WTC11 (cell line): Measurements from ENCODE around the gene MEIS1. TPM values are rescaled to one million over a fixed set of nuclear protein-coding genes. Genes with fewer than 3 reads are reported as not detected.

ENCODE experiments used
- ATAC-seq: fragments of 200-7000 bp; cut with Tn5 transposase; 2 replicates; pipeline ENCODE4 v1.10.0; 2021; ENCODE audit warnings: mild to moderate bottlenecking, moderate library complexity
- CTCF ChIA-PET: fragments of 300-600 bp; sonication (Branson Sonifier 250); formaldehyde crosslinking; loops from one replicate; lab custom pipeline; 2021; ENCODE audit warnings: antibody characterized with exemption; lab: Charles Lee
- POLR2A ChIA-PET: fragments of 350-600 bp; sonication (Branson Sonifier 250); formaldehyde crosslinking; loops from one replicate; lab custom pipeline; 2021; ENCODE audit warnings: antibody characterized with exemption; lab: Charles Lee
- DNase-seq: peaks from one replicate; pipeline ENCODE4 v3.0.0; 2021; ENCODE audit warnings: low spot score
- H3K27ac Mint-ChIP-seq: 2 replicates; pipeline ENCODE4 v1.8.0; 2021; ENCODE audit warnings: mixed read lengths
- H3K27me3 Mint-ChIP-seq: 2 replicates; pipeline ENCODE4 v1.8.0; 2021; ENCODE audit warnings: low read depth, mild to moderate bottlenecking, moderate library complexity, mixed read lengths
- H3K36me3 Mint-ChIP-seq: 2 replicates; pipeline ENCODE4 v1.8.0; 2021; ENCODE audit warnings: mixed read lengths
- H3K4me1 Mint-ChIP-seq: 2 replicates; pipeline ENCODE4 v1.8.0; 2022; ENCODE audit warnings: mixed read lengths
- H3K4me3 Mint-ChIP-seq: 2 replicates; pipeline ENCODE4 v1.8.0; 2021; ENCODE audit warnings: mild to moderate bottlenecking, moderate library complexity, mixed read lengths
- H3K9me3 Mint-ChIP-seq: 2 replicates; pipeline ENCODE4 v1.8.0; 2021; ENCODE audit warnings: mixed read lengths
- CREB1 ChIP-seq: sonication (generic); formaldehyde crosslinking; IDR thresholded peaks from 2 replicates; pipeline ENCODE4 v1.8.0; 2023; ENCODE audit warnings: mild to moderate bottlenecking, missing genetic modification reagents
- ESRRA ChIP-seq: sonication (generic); formaldehyde crosslinking; IDR thresholded peaks from 2 replicates; pipeline ENCODE4 v1.8.1; 2022; ENCODE audit warnings: mild to moderate bottlenecking, missing genetic modification reagents, borderline replicate concordance
- GRHL2 ChIP-seq: fragments of 250-450 bp; sonication (Bioruptor Pico); IDR thresholded peaks from 2 replicates; pipeline ENCODE4 v1.8.0; 2022; ENCODE audit warnings: mild to moderate bottlenecking, moderate library complexity; ENCODE audit not compliant: insufficient replicate concordance, severe bottlenecking
- GTF2I ChIP-seq: fragments of 250-450 bp; sonication (Bioruptor Pico); conservative IDR thresholded peaks from 2 replicates; pipeline ENCODE4 v1.4.0; 2021; ENCODE audit warnings: mild to moderate bottlenecking
- JAZF1 ChIP-seq: fragments of 250-450 bp; sonication (Bioruptor Pico); IDR thresholded peaks from 2 replicates; pipeline ENCODE4 v1.9.0; 2021; ENCODE audit warnings: moderate library complexity, mild to moderate bottlenecking, inconsistent platforms
- KAT7 ChIP-seq: sonication (generic); formaldehyde crosslinking; IDR thresholded peaks from 2 replicates; pipeline ENCODE4 v1.8.1; 2023; ENCODE audit warnings: missing genetic modification reagents, mild to moderate bottlenecking, borderline replicate concordance
- NFATC4 ChIP-seq: fragments of 250-450 bp; sonication (Bioruptor Pico); IDR thresholded peaks from 2 replicates; pipeline ENCODE4 v1.9.0; 2021; ENCODE audit warnings: mild to moderate bottlenecking
- RORB ChIP-seq: fragments of 250-450 bp; sonication (Bioruptor Pico); IDR thresholded peaks from 2 replicates; pipeline ENCODE4 v1.9.0; 2021; ENCODE audit warnings: mild to moderate bottlenecking
- SMAD4 ChIP-seq: sonication (generic); formaldehyde crosslinking; IDR thresholded peaks from 2 replicates; pipeline ENCODE4 v1.8.0; 2022; ENCODE audit warnings: mild to moderate bottlenecking, missing genetic modification reagents
- TCF7 ChIP-seq: sonication (generic); formaldehyde crosslinking; IDR thresholded peaks from 2 replicates; pipeline ENCODE4 v1.8.0; 2022; ENCODE audit warnings: mild to moderate bottlenecking, low read depth, missing genetic modification reagents, moderate library complexity
- ZNF219 ChIP-seq: sonication (generic); formaldehyde crosslinking; IDR thresholded peaks from 2 replicates; pipeline ENCODE4 v1.8.0; 2023; ENCODE audit warnings: missing genetic modification reagents, mild to moderate bottlenecking, borderline replicate concordance
- total RNA-seq: library from RNA; stranded (reverse); gene quantifications from 3 replicates; pipeline ENCODE4 v1.2.3, GENCODE V29; 2021
- TF ChIP-seq, protein P1 (sequence below): sonication (generic); formaldehyde crosslinking; conservative IDR thresholded peaks from 2 replicates; pipeline ENCODE4 v1.8.1; 2023; ENCODE audit warnings: mild to moderate bottlenecking, low read depth, missing genetic modification reagents, moderate library complexity
- TF ChIP-seq, protein P2 (sequence below): sonication (generic); formaldehyde crosslinking; IDR thresholded peaks from 2 replicates; pipeline ENCODE4 v1.8.1; 2022; ENCODE audit warnings: low read depth, mild to moderate bottlenecking, moderate library complexity, missing genetic modification reagents, borderline replicate concordance
- TF ChIP-seq, protein P3 (sequence below): sonication (generic); formaldehyde crosslinking; IDR thresholded peaks from 2 replicates; pipeline ENCODE4 v1.8.0; 2022; ENCODE audit warnings: mild to moderate bottlenecking, missing genetic modification reagents
- TF ChIP-seq, protein P4 (sequence below): sonication (generic); formaldehyde crosslinking; IDR thresholded peaks from 2 replicates; pipeline ENCODE4 v1.8.1; 2023; ENCODE audit warnings: mild to moderate bottlenecking, missing genetic modification reagents
- TF ChIP-seq, protein P5 (sequence below): sonication (generic); formaldehyde crosslinking; IDR thresholded peaks from 2 replicates; pipeline ENCODE4 v1.8.1; 2022; ENCODE audit warnings: low read depth, missing genetic modification reagents, borderline replicate concordance
- TF ChIP-seq, protein P6 (sequence below): sonication (generic); formaldehyde crosslinking; IDR thresholded peaks from 2 replicates; pipeline ENCODE4 v1.8.1; 2023; ENCODE audit warnings: mild to moderate bottlenecking, missing genetic modification reagents, borderline replicate concordance

The MEIS1 gene
- total RNA-seq, 1 experiment from 2014 or later, result 0.48 TPM

DNA sequence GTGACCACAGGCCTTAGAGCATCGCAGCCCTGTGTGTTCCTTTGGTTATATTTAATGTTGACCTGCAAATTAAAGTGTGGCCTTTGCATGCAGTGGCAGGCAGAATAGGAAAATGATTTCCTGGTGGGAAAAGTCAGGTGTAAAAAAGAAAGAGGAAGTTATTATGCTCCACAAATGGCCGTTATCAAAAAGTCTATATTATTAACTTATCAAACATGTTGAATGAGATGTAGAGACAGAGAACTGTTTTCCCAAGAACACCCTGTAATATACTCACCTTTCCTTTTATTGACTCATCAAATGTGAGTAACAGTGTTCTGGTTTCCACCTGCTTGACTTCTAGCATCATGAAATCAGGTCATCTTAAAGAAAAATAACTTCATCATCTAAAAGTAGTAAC, 35.3 kb downstream of the MEIS1 start:
- no peak overlapping the region for H3K4me3 Mint-ChIP-seq
- H3K27ac Mint-ChIP-seq, result no peak overlapping the region
- peaks cover 26% of the 10 kb centered on the region for H3K4me1 Mint-ChIP-seq

DNA sequence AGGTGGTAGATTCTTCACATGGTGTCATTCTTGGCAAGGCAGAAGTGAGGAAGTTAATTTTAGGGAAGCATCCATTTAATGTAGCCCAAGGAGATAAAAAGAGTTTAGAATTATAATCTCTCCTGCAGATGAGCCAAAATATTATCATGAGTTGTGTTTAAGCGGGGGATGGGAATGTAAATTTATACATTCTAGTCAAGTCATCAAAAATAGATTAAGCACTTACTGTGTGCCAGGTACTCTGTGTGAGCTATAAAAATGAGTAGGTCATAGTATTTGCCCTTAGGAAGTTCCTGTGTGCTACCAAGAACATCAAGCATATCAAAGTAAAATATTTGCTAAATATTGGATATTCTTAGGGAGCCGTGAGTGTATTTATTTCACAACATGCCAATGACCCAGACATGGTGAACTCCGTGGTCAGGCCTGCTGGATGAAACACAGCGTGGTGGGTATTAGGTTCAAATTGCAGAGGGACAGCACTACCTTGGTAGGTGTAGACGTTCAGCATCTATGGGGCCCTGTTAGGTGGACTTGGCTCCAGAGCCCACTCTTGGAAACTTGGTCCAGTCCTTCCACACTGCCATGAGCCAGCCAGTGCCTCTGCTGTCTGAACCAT, 37.4 kb downstream of the MEIS1 start:
- TF ChIP-seq, protein P1, sequence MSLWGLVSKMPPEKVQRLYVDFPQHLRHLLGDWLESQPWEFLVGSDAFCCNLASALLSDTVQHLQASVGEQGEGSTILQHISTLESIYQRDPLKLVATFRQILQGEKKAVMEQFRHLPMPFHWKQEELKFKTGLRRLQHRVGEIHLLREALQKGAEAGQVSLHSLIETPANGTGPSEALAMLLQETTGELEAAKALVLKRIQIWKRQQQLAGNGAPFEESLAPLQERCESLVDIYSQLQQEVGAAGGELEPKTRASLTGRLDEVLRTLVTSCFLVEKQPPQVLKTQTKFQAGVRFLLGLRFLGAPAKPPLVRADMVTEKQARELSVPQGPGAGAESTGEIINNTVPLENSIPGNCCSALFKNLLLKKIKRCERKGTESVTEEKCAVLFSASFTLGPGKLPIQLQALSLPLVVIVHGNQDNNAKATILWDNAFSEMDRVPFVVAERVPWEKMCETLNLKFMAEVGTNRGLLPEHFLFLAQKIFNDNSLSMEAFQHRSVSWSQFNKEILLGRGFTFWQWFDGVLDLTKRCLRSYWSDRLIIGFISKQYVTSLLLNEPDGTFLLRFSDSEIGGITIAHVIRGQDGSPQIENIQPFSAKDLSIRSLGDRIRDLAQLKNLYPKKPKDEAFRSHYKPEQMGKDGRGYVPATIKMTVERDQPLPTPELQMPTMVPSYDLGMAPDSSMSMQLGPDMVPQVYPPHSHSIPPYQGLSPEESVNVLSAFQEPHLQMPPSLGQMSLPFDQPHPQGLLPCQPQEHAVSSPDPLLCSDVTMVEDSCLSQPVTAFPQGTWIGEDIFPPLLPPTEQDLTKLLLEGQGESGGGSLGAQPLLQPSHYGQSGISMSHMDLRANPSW (CRISPR knock-in tag), result no peak
- TF ChIP-seq SMAD4 (CRISPR knock-in tag) (no peak), GTF2I (CRISPR knock-in tag) (no peak), ESRRA (CRISPR knock-in tag) (no peak), ZNF219 (CRISPR knock-in tag) (no peak), TCF7 (CRISPR knock-in tag) (no peak), JAZF1 (CRISPR knock-in tag) (no peak), RORB (no peak)
- TF ChIP-seq, protein P2, sequence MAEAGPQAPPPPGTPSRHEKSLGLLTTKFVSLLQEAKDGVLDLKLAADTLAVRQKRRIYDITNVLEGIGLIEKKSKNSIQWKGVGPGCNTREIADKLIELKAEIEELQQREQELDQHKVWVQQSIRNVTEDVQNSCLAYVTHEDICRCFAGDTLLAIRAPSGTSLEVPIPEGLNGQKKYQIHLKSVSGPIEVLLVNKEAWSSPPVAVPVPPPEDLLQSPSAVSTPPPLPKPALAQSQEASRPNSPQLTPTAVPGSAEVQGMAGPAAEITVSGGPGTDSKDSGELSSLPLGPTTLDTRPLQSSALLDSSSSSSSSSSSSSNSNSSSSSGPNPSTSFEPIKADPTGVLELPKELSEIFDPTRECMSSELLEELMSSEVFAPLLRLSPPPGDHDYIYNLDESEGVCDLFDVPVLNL (CRISPR knock-in tag), result no peak
- TF ChIP-seq, protein P3, sequence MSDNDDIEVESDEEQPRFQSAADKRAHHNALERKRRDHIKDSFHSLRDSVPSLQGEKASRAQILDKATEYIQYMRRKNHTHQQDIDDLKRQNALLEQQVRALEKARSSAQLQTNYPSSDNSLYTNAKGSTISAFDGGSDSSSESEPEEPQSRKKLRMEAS (CRISPR knock-in tag), result no peak
- Mint-ChIP-seq H3K27me3 (peaks cover 5% of the 10 kb centered on the region; the same call in 1 of the 2 replicates), H3K9me3 (no peaks in the 10 kb centered on the region), H3K4me3 (no peak overlapping the region), H3K36me3 (no peaks in the 10 kb centered on the region), H3K4me1 (peaks cover 26% of the 10 kb centered on the region), H3K27ac (no peak overlapping the region)
- ATAC-seq (no peak), DNase-seq (no peak)
- ChIA-PET CTCF (no interaction called here), POLR2A (no interaction called here)

More for the DNA sequence above, 35.3 kb downstream of the MEIS1 start:
- H3K27me3 Mint-ChIP-seq, result no peaks in the 10 kb centered on the region
- no peak for DNase-seq
- no peak for ATAC-seq
- no peaks in the 10 kb centered on the region for H3K36me3 Mint-ChIP-seq
- TF ChIP-seq GRHL2 (CRISPR knock-in tag), result no peak
- TF ChIP-seq KAT7 (CRISPR knock-in tag), result no peak
- TF ChIP-seq CREB1 (CRISPR knock-in tag), result no peak
- no peak for TF ChIP-seq ZNF219 (CRISPR knock-in tag)
- TF ChIP-seq, protein P4, sequence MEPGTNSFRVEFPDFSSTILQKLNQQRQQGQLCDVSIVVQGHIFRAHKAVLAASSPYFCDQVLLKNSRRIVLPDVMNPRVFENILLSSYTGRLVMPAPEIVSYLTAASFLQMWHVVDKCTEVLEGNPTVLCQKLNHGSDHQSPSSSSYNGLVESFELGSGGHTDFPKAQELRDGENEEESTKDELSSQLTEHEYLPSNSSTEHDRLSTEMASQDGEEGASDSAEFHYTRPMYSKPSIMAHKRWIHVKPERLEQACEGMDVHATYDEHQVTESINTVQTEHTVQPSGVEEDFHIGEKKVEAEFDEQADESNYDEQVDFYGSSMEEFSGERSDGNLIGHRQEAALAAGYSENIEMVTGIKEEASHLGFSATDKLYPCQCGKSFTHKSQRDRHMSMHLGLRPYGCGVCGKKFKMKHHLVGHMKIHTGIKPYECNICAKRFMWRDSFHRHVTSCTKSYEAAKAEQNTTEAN (CRISPR knock-in tag), result no peak
- CTCF ChIA-PET, result interaction anchor here (1.1 kb wide), 1 partner anchor 830 kb away, joined by 3 read pairs; no protein-coding TSS in a partner anchor
- POLR2A ChIA-PET, result no interaction called here
- H3K9me3 Mint-ChIP-seq, result no peaks in the 10 kb centered on the region

DNA sequence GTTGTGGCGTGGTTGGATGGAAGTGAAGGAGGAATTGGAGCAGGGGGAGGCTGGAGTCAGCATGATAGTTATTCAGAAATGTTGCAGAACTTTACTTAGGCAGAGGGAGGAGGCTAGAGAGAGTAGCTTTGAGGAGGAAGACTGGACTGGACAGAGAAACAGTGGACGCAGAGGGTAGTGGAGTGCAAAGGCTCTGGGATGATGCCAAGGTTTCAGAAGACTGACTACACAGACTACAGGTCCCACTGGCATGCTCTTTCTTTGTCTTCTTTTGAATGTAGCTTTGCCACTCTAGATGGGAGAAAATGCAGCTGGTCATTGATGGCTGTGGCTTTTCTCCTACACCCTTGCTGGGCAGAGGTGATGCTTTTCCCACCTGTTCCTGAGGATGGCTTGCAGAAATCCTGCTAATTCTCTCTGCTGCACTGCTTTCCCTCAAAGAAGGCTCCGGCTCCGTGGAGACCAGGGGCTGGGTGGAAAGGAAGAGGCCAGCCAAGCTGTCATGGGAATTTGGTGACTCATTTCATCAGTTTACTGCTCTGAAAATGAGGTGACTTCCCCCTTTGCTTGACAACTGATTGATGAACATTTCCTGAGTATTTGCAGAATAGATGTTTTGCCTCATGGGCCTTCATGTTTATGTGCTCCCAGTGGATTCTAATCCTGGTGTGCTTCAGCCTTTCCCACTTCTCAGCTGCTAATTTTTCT, 42.4 kb downstream of the MEIS1 start:
- CTCF ChIA-PET, result no interaction called here

More for the DNA sequence above, 42.4 kb downstream of the MEIS1 start:
- ATAC-seq (no peak), DNase-seq (no peak)
- TF ChIP-seq, protein P5, sequence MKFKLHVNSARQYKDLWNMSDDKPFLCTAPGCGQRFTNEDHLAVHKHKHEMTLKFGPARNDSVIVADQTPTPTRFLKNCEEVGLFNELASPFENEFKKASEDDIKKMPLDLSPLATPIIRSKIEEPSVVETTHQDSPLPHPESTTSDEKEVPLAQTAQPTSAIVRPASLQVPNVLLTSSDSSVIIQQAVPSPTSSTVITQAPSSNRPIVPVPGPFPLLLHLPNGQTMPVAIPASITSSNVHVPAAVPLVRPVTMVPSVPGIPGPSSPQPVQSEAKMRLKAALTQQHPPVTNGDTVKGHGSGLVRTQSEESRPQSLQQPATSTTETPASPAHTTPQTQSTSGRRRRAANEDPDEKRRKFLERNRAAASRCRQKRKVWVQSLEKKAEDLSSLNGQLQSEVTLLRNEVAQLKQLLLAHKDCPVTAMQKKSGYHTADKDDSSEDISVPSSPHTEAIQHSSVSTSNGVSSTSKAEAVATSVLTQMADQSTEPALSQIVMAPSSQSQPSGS (CRISPR knock-in tag), result no peak
- TF ChIP-seq NFATC4, result no peak
- TF ChIP-seq, protein P6, sequence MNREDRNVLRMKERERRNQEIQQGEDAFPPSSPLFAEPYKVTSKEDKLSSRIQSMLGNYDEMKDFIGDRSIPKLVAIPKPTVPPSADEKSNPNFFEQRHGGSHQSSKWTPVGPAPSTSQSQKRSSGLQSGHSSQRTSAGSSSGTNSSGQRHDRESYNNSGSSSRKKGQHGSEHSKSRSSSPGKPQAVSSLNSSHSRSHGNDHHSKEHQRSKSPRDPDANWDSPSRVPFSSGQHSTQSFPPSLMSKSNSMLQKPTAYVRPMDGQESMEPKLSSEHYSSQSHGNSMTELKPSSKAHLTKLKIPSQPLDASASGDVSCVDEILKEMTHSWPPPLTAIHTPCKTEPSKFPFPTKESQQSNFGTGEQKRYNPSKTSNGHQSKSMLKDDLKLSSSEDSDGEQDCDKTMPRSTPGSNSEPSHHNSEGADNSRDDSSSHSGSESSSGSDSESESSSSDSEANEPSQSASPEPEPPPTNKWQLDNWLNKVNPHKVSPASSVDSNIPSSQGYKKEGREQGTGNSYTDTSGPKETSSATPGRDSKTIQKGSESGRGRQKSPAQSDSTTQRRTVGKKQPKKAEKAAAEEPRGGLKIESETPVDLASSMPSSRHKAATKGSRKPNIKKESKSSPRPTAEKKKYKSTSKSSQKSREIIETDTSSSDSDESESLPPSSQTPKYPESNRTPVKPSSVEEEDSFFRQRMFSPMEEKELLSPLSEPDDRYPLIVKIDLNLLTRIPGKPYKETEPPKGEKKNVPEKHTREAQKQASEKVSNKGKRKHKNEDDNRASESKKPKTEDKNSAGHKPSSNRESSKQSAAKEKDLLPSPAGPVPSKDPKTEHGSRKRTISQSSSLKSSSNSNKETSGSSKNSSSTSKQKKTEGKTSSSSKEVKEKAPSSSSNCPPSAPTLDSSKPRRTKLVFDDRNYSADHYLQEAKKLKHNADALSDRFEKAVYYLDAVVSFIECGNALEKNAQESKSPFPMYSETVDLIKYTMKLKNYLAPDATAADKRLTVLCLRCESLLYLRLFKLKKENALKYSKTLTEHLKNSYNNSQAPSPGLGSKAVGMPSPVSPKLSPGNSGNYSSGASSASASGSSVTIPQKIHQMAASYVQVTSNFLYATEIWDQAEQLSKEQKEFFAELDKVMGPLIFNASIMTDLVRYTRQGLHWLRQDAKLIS (CRISPR knock-in tag), result no peak
- TF ChIP-seq, protein P4 (CRISPR knock-in tag), result no peak
- no peaks in the 10 kb centered on the region for H3K36me3 Mint-ChIP-seq
- peaks cover 15% of the 10 kb centered on the region for H3K4me1 Mint-ChIP-seq
- POLR2A ChIA-PET, result no interaction called here
- no peaks in the 10 kb centered on the region for H3K9me3 Mint-ChIP-seq
- peaks cover 5% of the 10 kb centered on the region; the same call in 1 of the 2 replicates for H3K27me3 Mint-ChIP-seq
- H3K27ac Mint-ChIP-seq, result no peak overlapping the region
- no peak overlapping the region for H3K4me3 Mint-ChIP-seq
